HepG2 (cell line): Measurements from ENCODE around the gene MAPK1. TPM values are rescaled to one million over a fixed set of nuclear protein-coding genes. Genes with fewer than 3 reads are reported as not detected.

Experiments
- ATAC-seq: fragments of 200-7000 bp; cut with Tn5 transposase; 3 replicates; pipeline ENCODE4 v1.9.1; 2020; ENCODE audit warnings: mild to moderate bottlenecking, moderate library complexity
- BruUV-seq: library from RNA; stranded (reverse); fragments of 400-500 nt; replicated peaks from 2 replicates; lab custom pipeline; 2021; lab: Mats Ljungman, UMichigan
- CTCF ChIA-PET: fragments of 300-600 bp; formaldehyde crosslinking; extraction: SDS; loops from one replicate; lab custom pipeline; 2021; ENCODE audit warnings: low total read pairs, inconsistent platforms, low intra/inter-chr PET ratio; lab: Yijun Ruan, JAX
- POLR2A ChIA-PET: fragments of 350-600 bp; sonication (Branson Sonifier 250); formaldehyde crosslinking; loops from one replicate; lab custom pipeline; 2020; ENCODE audit warnings: antibody characterized with exemption, inconsistent platforms; lab: Yijun Ruan, JAX
- DNase-seq: peaks from one replicate; pipeline ENCODE4 v3.0.0-alpha.2; 2015; ENCODE audit warnings: low spot score
- FAIRE-seq: peaks from 3 replicates; lab custom pipeline; 2011; peaks lifted over from hg19 to GRCh38; lab: Jason Lieb, UNC
- H2AFZ ChIP-seq: one replicate; pipeline ENCODE4 v1.6.1; 2011; ENCODE audit warnings: low read length, inconsistent platforms
- H3K27ac ChIP-seq: fragments of 300-600 bp; 3 replicates; pipeline ENCODE4 v1.8.0; 2011; ENCODE audit warnings: mixed run types, mild to moderate bottlenecking, mixed read lengths, low read length, inconsistent platforms; ENCODE audit not compliant: insufficient read depth; ENCODE audit errors: extremely low read length
- H3K27me3 ChIP-seq, 2 experiments: fragments of 200-600 bp in 1 of 2; 2 replicates in 1 of 2; 3 replicates in 1 of 2; pipeline versions ENCODE4 v1.6.0 to v1.8.0; 2011; ENCODE audit warnings: low read length in 2 of 2, mild to moderate bottlenecking in 2 of 2, moderate library complexity in 2 of 2, inconsistent platforms in 1 of 2; ENCODE audit not compliant: insufficient read depth in 2 of 2, control insufficient read depth in 1 of 2
- H3K36me3 ChIP-seq, 2 experiments: fragments of 200-600 bp in 1 of 2; replicated peaks in 1 of 2; 2 replicates in 1 of 2; 3 replicates in 1 of 2; pipeline versions ENCODE4 v1.5.1 to v1.8.0; 2011; ENCODE audit warnings: low read length in 2 of 2, inconsistent platforms in 1 of 2; ENCODE audit not compliant: insufficient read depth in 2 of 2, control insufficient read depth in 1 of 2
- H3K4me1 ChIP-seq: 2 replicates; pipeline ENCODE4 v1.5.1; 2012; ENCODE audit warnings: low read length, inconsistent platforms; ENCODE audit not compliant: insufficient read depth
- H3K4me2 ChIP-seq: 2 replicates; pipeline ENCODE4 v1.6.0; 2011; ENCODE audit warnings: low read depth, low read length, inconsistent platforms
- H3K4me3 ChIP-seq, 3 experiments: fragments of 200-600 bp in 1 of 3; sonication (generic), shearing (Covaris generic) in 1 of 3; replicated peaks in 1 of 3; 2 replicates each; pipeline ENCODE4 v1.5.1; 2011 to 2016; ENCODE audit warnings: low read length in 3 of 3, inconsistent platforms in 2 of 3, low read depth in 2 of 3, mild to moderate bottlenecking in 2 of 3, control low read depth in 1 of 3, mixed read lengths in 1 of 3; ENCODE audit not compliant: insufficient read depth in 1 of 3
- H3K79me2 ChIP-seq: one replicate; pipeline ENCODE4 v1.6.1; 2011; ENCODE audit warnings: low read length, inconsistent platforms; ENCODE audit not compliant: insufficient read depth
- H3K9ac ChIP-seq: 2 replicates; pipeline ENCODE4 v1.6.0; 2011; ENCODE audit warnings: mild to moderate bottlenecking, low read depth, low read length, inconsistent platforms; ENCODE audit not compliant: insufficient read depth
- H3K9me3 ChIP-seq: 2 replicates; pipeline ENCODE4 v1.5.1; 2012; ENCODE audit warnings: mild to moderate bottlenecking, low read length
- H4K20me1 ChIP-seq: 2 replicates; pipeline ENCODE4 v1.6.0; 2011; ENCODE audit warnings: inconsistent platforms, mild to moderate bottlenecking, low read length, moderate library complexity; ENCODE audit not compliant: insufficient read depth
- AGO2 ChIP-seq: fragments of 200-400 bp; formaldehyde crosslinking; optimal IDR thresholded peaks from 2 replicates; pipeline ENCODE3; 2017; ENCODE audit warnings: mild to moderate bottlenecking, low read depth, low read length, moderate library complexity
- NR3C1 ChIP-seq: sonication (generic); formaldehyde crosslinking; IDR thresholded peaks from 2 replicates; pipeline ENCODE4 v1.4.0; 2020; ENCODE audit warnings: missing genetic modification reagents
- SRF ChIP-seq: IDR thresholded peaks from 2 replicates; pipeline ENCODE4 v1.6.1; 2011; ENCODE audit warnings: mild to moderate bottlenecking, low read depth, low read length, moderate library complexity
- ZFP82 ChIP-seq: sonication (generic); formaldehyde crosslinking; IDR thresholded peaks from 2 replicates; pipeline ENCODE4 v1.5.1; 2020; ENCODE audit warnings: mild to moderate bottlenecking, missing genetic modification reagents, borderline replicate concordance
- ZNF160 ChIP-seq: sonication (generic); formaldehyde crosslinking; IDR thresholded peaks from 2 replicates; pipeline ENCODE4 v1.8.0; 2022; ENCODE audit warnings: mild to moderate bottlenecking, inconsistent platforms, missing genetic modification reagents
- ZNF672 ChIP-seq: sonication (generic); formaldehyde crosslinking; IDR thresholded peaks from 2 replicates; pipeline ENCODE4 v1.8.1; 2022; ENCODE audit warnings: missing genetic modification reagents
- ZNF790 ChIP-seq: sonication (generic); formaldehyde crosslinking; IDR thresholded peaks from 2 replicates; pipeline ENCODE4 v1.8.0; 2022; ENCODE audit warnings: missing genetic modification reagents, mild to moderate bottlenecking, borderline replicate concordance
- ZNF792 ChIP-seq: IDR thresholded peaks from 2 replicates; pipeline ENCODE4 v1.6.1; 2016
- WGBS: methylation state at CpG from one replicate; pipeline ENCODE4 v1.1.6; 2017; ENCODE audit warnings: low lambda C conversion rate; 5-methylcytosine and 5-hydroxymethylcytosine counted together
- in situ Hi-C: cut with HindIII; loops from 2 replicates; pipeline ENCODE4 v1.10.0; 2017; ENCODE audit warnings: low pct_unique_long_range_greater_than_20kb; ENCODE audit not compliant: extremely low pct_ligation_motif_present
- intact Hi-C: fragments of 100-400 bp; cut with micrococcal nuclease; formaldehyde crosslinking; loops from one replicate; pipeline ENCODE4 v1.10.0; 2022; ENCODE audit not compliant: unreplicated experiment
- polyA plus RNA-seq, 8 experiments: library from polyadenylated mRNA; depleted of rRNA in 3 of 8; stranded (reverse) in 7 of 8; unstranded in 1 of 8; fragments of >200 nt; fragmentation: Illumina TruSeq in 4 of 8; extraction: Trizol in 4 of 8; gene quantifications; 2 replicates each; pipeline versions ENCODE4 v1.2.1 to v1.2.3, GENCODE V29; 2011 to 2016; ENCODE audit warnings: low read depth in 4 of 8, missing spikeins in 1 of 8, mixed read lengths in 1 of 8; ENCODE audit not compliant: insufficient read depth in 1 of 8
- total RNA-seq, 5 experiments: library from RNA; depleted of rRNA; stranded (reverse); fragments of >200 nt; fragmentation: Illumina TruSeq; extraction: Trizol; gene quantifications; 2 replicates each; pipeline ENCODE4 v1.2.3, GENCODE V29; 2016; ENCODE audit warnings: low read depth in 1 of 5
- TF ChIP-seq, protein P1 (sequence below): sonication (generic); formaldehyde crosslinking; IDR thresholded peaks from 2 replicates; pipeline ENCODE4 v1.4.0; 2020; ENCODE audit warnings: missing genetic modification reagents
- TF ChIP-seq, protein P2 (sequence below): sonication (generic); formaldehyde crosslinking; IDR thresholded peaks from 2 replicates; pipeline ENCODE4 v1.4.0; 2020; ENCODE audit warnings: low read depth, mild to moderate bottlenecking, missing genetic modification reagents
- TF ChIP-seq, protein P3 (sequence below): sonication (generic); formaldehyde crosslinking; IDR thresholded peaks from one replicate; pipeline ENCODE4 v1.5.1; 2020; ENCODE audit warnings: mild to moderate bottlenecking, missing genetic modification reagents; ENCODE audit errors: not compliant biosample characterization
- TF ChIP-seq, protein P4 (sequence below): sonication (generic); formaldehyde crosslinking; IDR thresholded peaks from 2 replicates; pipeline ENCODE4 v1.9.0; 2022; ENCODE audit warnings: missing genetic modification reagents, mild to moderate bottlenecking, borderline replicate concordance

MAPK1 gene
- total and polyA plus RNA-seq, 2 of the 13 experiments (the other 11 are each of a cell fraction or from before 2014, with no cell fraction given): 107 to 114 TPM

DNA sequence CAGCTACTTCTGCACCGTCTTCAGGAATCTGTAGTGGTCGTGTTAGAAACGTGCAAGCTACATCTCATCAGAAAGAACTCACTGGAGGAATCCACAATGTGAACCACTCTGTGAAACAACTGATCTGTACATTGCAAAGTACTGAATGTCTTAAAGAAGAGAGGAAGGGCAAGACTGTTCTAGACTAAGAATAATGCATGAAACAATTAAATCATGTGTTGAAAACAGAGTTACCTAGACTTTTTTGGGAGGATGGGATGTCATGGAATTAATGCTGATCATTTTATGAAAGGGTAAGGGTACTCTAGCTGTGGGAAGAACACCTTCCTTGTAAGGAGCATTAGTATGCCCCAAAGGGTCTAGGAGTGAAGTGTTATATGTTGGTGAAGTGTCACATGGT, 71.2 kb downstream of the MAPK1 start:
- intact Hi-C loops (loop anchor here (5.0 kb wide), 1 partner anchor 66 kb away; no protein-coding TSS in a partner anchor), in situ Hi-C loops (loop anchor here (10.0 kb wide), 1 partner anchor 59 kb away; no protein-coding TSS in a partner anchor)
- Histone ChIP-seq H3K27me3 (no peaks in the 10 kb centered on the region), H3K4me1 (no peaks in the 10 kb centered on the region), H4K20me1 (no peaks in the 10 kb centered on the region; the same call in 1 of the 2 replicates), H3K36me3 (peaks cover 20 to 66% of the 10 kb centered on the region in 2 experiments; a peak in 4 of 5 replicates), H3K27ac (no peak overlapping the region), H3K9me3 (no peaks in the 10 kb centered on the region), H2AFZ (no peak overlapping the region), H3K79me2 (no peaks in the 10 kb centered on the region), H3K9ac (no peak overlapping the region), H3K4me3 (no peak overlapping the region), H3K4me2 (no peak overlapping the region)
- ChIA-PET CTCF (no interaction called here), POLR2A (no interaction called here)
- no TSS peak for BruUV-seq
- FAIRE-seq: no peak
- DNase-seq: no peak
- WGBS: 92% methylated on average over 3 of the region's 3 CpGs
- ATAC-seq: no peak
- TF ChIP-seq, protein P1, sequence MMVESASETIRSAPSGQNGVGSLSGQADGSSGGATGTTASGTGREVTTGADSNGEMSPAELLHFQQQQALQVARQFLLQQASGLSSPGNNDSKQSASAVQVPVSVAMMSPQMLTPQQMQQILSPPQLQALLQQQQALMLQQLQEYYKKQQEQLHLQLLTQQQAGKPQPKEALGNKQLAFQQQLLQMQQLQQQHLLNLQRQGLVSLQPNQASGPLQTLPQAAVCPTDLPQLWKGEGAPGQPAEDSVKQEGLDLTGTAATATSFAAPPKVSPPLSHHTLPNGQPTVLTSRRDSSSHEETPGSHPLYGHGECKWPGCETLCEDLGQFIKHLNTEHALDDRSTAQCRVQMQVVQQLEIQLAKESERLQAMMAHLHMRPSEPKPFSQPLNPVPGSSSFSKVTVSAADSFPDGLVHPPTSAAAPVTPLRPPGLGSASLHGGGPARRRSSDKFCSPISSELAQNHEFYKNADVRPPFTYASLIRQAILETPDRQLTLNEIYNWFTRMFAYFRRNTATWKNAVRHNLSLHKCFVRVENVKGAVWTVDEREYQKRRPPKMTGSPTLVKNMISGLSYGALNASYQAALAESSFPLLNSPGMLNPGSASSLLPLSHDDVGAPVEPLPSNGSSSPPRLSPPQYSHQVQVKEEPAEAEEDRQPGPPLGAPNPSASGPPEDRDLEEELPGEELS (CRISPR knock-in tag): no peak
- TF ChIP-seq ZFP82 (no peak), ZNF672 (CRISPR knock-in tag) (no peak), AGO2 (no peak), ZNF792 (no peak), ZNF160 (CRISPR knock-in tag) (no peak), ZNF790 (no peak), NR3C1 (CRISPR knock-in tag) (no peak), SRF (no peak)
- TF ChIP-seq, protein P2, sequence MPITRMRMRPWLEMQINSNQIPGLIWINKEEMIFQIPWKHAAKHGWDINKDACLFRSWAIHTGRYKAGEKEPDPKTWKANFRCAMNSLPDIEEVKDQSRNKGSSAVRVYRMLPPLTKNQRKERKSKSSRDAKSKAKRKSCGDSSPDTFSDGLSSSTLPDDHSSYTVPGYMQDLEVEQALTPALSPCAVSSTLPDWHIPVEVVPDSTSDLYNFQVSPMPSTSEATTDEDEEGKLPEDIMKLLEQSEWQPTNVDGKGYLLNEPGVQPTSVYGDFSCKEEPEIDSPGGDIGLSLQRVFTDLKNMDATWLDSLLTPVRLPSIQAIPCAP (CRISPR knock-in tag): no peak
- TF ChIP-seq, protein P3, sequence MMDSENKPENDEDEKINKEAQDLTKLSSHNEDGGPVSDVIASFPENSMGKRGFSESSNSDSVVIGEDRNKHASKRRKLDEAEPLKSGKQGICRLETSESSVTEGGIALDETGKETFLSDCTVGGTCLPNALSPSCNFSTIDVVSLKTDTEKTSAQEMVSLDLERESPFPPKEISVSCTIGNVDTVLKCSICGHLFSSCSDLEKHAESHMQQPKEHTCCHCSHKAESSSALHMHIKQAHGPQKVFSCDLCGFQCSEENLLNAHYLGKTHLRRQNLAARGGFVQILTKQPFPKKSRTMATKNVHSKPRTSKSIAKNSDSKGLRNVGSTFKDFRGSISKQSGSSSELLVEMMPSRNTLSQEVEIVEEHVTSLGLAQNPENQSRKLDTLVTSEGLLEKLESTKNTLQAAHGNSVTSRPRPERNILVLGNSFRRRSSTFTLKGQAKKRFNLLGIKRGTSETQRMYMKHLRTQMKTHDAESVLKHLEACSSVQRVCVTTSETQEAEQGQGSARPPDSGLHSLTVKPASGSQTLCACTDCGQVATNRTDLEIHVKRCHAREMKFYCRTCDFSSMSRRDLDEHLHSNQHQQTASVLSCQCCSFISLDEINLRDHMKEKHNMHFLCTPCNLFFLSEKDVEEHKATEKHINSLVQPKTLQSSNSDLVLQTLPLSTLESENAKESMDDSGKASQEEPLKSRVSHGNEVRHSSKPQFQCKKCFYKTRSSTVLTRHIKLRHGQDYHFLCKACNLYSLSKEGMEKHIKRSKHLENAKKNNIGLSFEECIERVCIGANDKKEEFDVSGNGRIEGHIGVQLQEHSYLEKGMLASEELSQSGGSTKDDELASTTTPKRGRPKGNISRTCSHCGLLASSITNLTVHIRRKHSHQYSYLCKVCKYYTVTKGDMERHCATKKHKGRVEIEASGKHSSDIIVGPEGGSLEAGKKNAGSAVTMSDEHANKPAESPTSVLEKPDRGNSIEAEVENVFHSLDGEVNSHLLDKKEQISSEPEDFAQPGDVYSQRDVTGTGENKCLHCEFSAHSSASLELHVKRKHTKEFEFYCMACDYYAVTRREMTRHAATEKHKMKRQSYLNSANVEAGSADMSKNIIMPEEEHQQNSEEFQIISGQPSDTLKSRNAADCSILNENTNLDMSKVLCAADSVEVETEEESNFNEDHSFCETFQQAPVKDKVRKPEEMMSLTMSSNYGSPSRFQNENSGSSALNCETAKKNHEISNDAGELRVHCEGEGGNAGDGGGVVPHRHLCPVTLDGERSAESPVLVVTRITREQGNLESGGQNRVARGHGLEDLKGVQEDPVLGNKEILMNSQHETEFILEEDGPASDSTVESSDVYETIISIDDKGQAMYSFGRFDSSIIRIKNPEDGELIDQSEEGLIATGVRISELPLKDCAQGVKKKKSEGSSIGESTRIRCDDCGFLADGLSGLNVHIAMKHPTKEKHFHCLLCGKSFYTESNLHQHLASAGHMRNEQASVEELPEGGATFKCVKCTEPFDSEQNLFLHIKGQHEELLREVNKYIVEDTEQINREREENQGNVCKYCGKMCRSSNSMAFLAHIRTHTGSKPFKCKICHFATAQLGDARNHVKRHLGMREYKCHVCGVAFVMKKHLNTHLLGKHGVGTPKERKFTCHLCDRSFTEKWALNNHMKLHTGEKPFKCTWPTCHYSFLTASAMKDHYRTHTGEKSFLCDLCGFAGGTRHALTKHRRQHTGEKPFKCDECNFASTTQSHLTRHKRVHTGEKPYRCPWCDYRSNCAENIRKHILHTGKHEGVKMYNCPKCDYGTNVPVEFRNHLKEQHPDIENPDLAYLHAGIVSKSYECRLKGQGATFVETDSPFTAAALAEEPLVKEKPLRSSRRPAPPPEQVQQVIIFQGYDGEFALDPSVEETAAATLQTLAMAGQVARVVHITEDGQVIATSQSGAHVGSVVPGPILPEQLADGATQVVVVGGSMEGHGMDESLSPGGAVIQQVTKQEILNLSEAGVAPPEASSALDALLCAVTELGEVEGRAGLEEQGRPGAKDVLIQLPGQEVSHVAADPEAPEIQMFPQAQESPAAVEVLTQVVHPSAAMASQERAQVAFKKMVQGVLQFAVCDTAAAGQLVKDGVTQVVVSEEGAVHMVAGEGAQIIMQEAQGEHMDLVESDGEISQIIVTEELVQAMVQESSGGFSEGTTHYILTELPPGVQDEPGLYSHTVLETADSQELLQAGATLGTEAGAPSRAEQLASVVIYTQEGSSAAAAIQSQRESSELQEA (CRISPR knock-in tag): no peak
- TF ChIP-seq, protein P4, sequence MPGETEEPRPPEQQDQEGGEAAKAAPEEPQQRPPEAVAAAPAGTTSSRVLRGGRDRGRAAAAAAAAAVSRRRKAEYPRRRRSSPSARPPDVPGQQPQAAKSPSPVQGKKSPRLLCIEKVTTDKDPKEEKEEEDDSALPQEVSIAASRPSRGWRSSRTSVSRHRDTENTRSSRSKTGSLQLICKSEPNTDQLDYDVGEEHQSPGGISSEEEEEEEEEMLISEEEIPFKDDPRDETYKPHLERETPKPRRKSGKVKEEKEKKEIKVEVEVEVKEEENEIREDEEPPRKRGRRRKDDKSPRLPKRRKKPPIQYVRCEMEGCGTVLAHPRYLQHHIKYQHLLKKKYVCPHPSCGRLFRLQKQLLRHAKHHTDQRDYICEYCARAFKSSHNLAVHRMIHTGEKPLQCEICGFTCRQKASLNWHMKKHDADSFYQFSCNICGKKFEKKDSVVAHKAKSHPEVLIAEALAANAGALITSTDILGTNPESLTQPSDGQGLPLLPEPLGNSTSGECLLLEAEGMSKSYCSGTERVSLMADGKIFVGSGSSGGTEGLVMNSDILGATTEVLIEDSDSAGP: no peak
